Measurements from ENCODE around the gene WNK1. TPM values are rescaled to one million over a fixed set of nuclear protein-coding genes. Genes with fewer than 3 reads are reported as not detected.
"Not testable (repeated sequence)": the region's sequence is repeated elsewhere in the genome, so short reads cannot be mapped to it uniquely, and the experiment has no call there.

WNK1 gene
- total RNA-seq, 1 donor from 2014 or later, result 157 TPM

DNA sequence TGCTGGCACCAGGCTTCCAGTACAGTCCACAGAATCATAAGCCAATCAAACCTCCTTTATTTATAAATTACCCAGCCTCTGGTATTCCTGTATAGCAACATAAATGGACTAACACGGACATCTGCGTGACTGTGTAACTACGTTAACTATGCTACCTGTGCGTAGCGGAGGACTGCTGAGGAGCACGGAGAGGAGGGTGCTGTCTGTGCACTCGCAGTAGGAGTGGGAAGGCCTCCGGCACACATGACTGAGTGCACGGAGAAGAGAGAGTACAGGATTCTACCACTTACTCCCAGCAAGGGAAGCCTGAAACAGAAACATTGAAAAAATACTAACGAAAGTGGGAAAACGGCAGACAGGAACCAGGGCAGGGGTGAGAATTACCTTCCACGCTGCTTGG, 174.3 kb downstream of the WNK1 start:
- no peak for FAIRE-seq

DNA sequence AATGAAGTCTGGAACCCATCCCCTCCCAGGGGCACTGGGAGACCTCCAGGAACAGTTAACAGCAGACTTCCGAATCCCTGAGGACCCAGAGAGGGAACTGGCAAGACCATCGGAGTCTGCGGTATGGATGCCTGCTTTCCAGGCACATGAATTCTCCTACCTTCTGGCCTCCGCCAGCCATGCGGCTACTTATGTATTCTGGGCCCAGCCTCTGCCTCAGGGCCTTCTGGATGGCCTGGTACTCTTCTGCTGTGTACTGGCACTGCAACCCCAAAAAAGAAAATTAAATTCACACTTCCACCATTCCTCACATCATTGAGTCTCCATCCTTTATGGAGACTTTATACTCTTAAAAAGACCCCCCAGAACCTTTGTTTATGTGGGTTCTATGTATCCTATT, 178.7 kb downstream of the WNK1 start:
- Histone ChIP-seq H3K4me1 (ENCODE audit: insufficient read depth, low read length) (no peaks in the 10 kb centered on the region), H4K20me1 (ENCODE audit: insufficient read depth, low read length) (no peaks in the 10 kb centered on the region), H3K36me3 (ENCODE audit: insufficient read depth, low read length) (peaks cover 20% of the 10 kb centered on the region), H2AFZ (ENCODE audit: low read depth, low read length) (no peak overlapping the region), H3K9ac (ENCODE audit: low read length) (no peak overlapping the region), H3K27ac (ENCODE audit: low read depth, low read length) (no peak overlapping the region), H3K4me3 (ENCODE audit: insufficient read depth, low read depth, low read length) (no peak overlapping the region), H3K9me3 (ENCODE audit: insufficient read depth, low read depth, low read length) (no peaks in the 10 kb centered on the region), H3K4me2 (ENCODE audit: low read length) (no peak overlapping the region), H3K27me3 (ENCODE audit: insufficient read depth, low read length) (no peaks in the 10 kb centered on the region), H3K79me2 (ENCODE audit: insufficient read depth, low read length) (no peaks in the 10 kb centered on the region)
- DNase-seq (ENCODE audit: low read depth) (no peak), FAIRE-seq (no peak)
- H3K27me3 Mint-ChIP-seq (ENCODE audit: low read depth, unreplicated experiment), result no peaks in the 10 kb centered on the region
- no peak overlapping the region for H3K4me3 Mint-ChIP-seq (ENCODE audit: unreplicated experiment)
- H3K36me3 Mint-ChIP-seq (ENCODE audit: low read depth, unreplicated experiment), result peaks cover 20% of the 10 kb centered on the region
- H3K4me1 Mint-ChIP-seq (ENCODE audit: low read depth, unreplicated experiment), result no peaks in the 10 kb centered on the region
- TF ChIP-seq EZH2 (IDR thresholded peaks at IDR 0.05; ENCODE audit: insufficient read depth, low read length), result no peak
- TF ChIP-seq, protein P1, sequence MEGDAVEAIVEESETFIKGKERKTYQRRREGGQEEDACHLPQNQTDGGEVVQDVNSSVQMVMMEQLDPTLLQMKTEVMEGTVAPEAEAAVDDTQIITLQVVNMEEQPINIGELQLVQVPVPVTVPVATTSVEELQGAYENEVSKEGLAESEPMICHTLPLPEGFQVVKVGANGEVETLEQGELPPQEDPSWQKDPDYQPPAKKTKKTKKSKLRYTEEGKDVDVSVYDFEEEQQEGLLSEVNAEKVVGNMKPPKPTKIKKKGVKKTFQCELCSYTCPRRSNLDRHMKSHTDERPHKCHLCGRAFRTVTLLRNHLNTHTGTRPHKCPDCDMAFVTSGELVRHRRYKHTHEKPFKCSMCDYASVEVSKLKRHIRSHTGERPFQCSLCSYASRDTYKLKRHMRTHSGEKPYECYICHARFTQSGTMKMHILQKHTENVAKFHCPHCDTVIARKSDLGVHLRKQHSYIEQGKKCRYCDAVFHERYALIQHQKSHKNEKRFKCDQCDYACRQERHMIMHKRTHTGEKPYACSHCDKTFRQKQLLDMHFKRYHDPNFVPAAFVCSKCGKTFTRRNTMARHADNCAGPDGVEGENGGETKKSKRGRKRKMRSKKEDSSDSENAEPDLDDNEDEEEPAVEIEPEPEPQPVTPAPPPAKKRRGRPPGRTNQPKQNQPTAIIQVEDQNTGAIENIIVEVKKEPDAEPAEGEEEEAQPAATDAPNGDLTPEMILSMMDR (IDR thresholded peaks at IDR 0.05; ENCODE audit: insufficient read depth, low read depth, low read length), result no peak
- H3K9me3 Mint-ChIP-seq (ENCODE audit: unreplicated experiment), result no peaks in the 10 kb centered on the region
- no peak overlapping the region for H3K27ac Mint-ChIP-seq (ENCODE audit: unreplicated experiment)

More for the DNA sequence above, 174.3 kb downstream of the WNK1 start:
- DNase-seq (ENCODE audit: low read depth), result no peak
- Mint-ChIP-seq H3K27me3 (ENCODE audit: low read depth, unreplicated experiment) (no peaks in the 10 kb centered on the region), H3K4me3 (ENCODE audit: unreplicated experiment) (no peak overlapping the region), H3K4me1 (ENCODE audit: low read depth, unreplicated experiment) (no peaks in the 10 kb centered on the region), H3K36me3 (ENCODE audit: low read depth, unreplicated experiment) (peaks cover 20% of the 10 kb centered on the region), H3K27ac (ENCODE audit: unreplicated experiment) (no peak overlapping the region), H3K9me3 (ENCODE audit: unreplicated experiment) (no peaks in the 10 kb centered on the region)
- no peak for TF ChIP-seq EZH2 (IDR thresholded peaks at IDR 0.05; ENCODE audit: insufficient read depth, low read length)
- TF ChIP-seq, protein P1 (IDR thresholded peaks at IDR 0.05; ENCODE audit: insufficient read depth, low read depth, low read length), result no peak
- no peaks in the 10 kb centered on the region for H3K79me2 ChIP-seq (ENCODE audit: insufficient read depth, low read length)
- no peaks in the 10 kb centered on the region for H3K4me1 ChIP-seq (ENCODE audit: insufficient read depth, low read length)
- no peaks in the 10 kb centered on the region for H3K27me3 ChIP-seq (ENCODE audit: insufficient read depth, low read length)
- H3K27ac ChIP-seq (ENCODE audit: low read depth, low read length), result no peak overlapping the region
- H3K9me3 ChIP-seq (ENCODE audit: insufficient read depth, low read depth, low read length), result no peaks in the 10 kb centered on the region
- H2AFZ ChIP-seq (ENCODE audit: low read depth, low read length), result no peak overlapping the region
- peaks cover 23% of the 10 kb centered on the region for H3K36me3 ChIP-seq (ENCODE audit: insufficient read depth, low read length)
- no peak overlapping the region for H3K4me3 ChIP-seq (ENCODE audit: insufficient read depth, low read depth, low read length)
- H3K9ac ChIP-seq (ENCODE audit: low read length), result no peak overlapping the region
- no peak overlapping the region for H3K4me2 ChIP-seq (ENCODE audit: low read length)
- no peaks in the 10 kb centered on the region for H4K20me1 ChIP-seq (ENCODE audit: insufficient read depth, low read length)

DNA sequence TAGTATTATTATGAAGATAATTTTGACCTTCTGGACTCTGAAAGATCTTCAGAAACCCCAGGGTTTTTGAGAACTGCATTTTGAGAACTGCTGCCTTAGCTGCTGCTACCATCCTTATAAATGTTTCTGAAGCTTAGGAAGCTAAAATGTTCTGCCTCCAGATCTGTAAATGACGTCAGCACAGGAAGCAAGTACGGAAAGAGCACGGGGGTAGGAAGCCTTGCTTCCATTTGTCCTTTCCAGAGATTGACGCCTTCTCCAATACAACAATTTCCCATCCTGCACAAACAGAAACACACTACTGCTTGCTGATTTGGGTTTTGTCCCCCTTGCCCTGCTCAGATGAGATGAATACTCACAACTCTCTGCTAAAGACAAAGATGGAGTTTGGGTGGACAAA, 179.2 kb downstream of the WNK1 start:
- Histone ChIP-seq H3K36me3 (ENCODE audit: insufficient read depth, low read length) (peaks cover 18% of the 10 kb centered on the region), H3K4me2 (ENCODE audit: low read length) (no peak overlapping the region), H3K9me3 (ENCODE audit: insufficient read depth, low read depth, low read length) (no peaks in the 10 kb centered on the region), H3K9ac (ENCODE audit: low read length) (no peak overlapping the region), H4K20me1 (ENCODE audit: insufficient read depth, low read length) (no peaks in the 10 kb centered on the region), H3K79me2 (ENCODE audit: insufficient read depth, low read length) (no peaks in the 10 kb centered on the region), H2AFZ (ENCODE audit: low read depth, low read length) (no peak overlapping the region), H3K4me3 (ENCODE audit: insufficient read depth, low read depth, low read length) (no peak overlapping the region), H3K4me1 (ENCODE audit: insufficient read depth, low read length) (no peaks in the 10 kb centered on the region), H3K27ac (ENCODE audit: low read depth, low read length) (no peak overlapping the region), H3K27me3 (ENCODE audit: insufficient read depth, low read length) (no peaks in the 10 kb centered on the region)
- no peaks in the 10 kb centered on the region for H3K27me3 Mint-ChIP-seq (ENCODE audit: low read depth, unreplicated experiment)
- no peaks in the 10 kb centered on the region for H3K4me1 Mint-ChIP-seq (ENCODE audit: low read depth, unreplicated experiment)
- DNase-seq (ENCODE audit: low read depth) (no peak), FAIRE-seq (no peak)
- no peaks in the 10 kb centered on the region for H3K9me3 Mint-ChIP-seq (ENCODE audit: unreplicated experiment)
- TF ChIP-seq EZH2 (IDR thresholded peaks at IDR 0.05; ENCODE audit: insufficient read depth, low read length), result no peak
- TF ChIP-seq, protein P1 (IDR thresholded peaks at IDR 0.05; ENCODE audit: insufficient read depth, low read depth, low read length), result no peak
- H3K36me3 Mint-ChIP-seq (ENCODE audit: low read depth, unreplicated experiment), result peaks cover 20% of the 10 kb centered on the region
- peak overlapping the region; percentile 12 for H3K27ac Mint-ChIP-seq (ENCODE audit: unreplicated experiment)
- no peak overlapping the region for H3K4me3 Mint-ChIP-seq (ENCODE audit: unreplicated experiment)

DNA sequence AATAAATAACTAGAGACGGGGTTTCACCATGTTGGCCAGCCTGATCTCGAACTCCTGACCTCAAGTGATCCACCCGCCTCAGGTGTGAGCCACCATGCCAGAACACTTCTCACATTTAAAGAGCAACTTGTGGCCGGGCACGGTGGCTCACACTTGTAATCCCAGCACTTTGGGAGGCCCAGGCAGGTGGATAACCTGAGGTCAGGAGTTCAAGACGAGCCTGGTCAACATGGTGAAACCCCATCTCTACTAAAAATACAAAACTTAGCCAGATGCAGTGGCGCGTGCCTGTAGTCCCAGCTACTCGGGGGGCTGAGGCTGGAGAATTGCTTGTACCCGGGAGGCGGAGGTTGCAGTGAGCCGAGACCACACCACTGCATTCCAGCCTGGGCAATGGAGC, 183.5 kb downstream of the WNK1 start:
- H3K27me3 Mint-ChIP-seq (ENCODE audit: low read depth, unreplicated experiment); H3K4me3 ChIP-seq (ENCODE audit: insufficient read depth, low read depth, low read length); H3K27ac ChIP-seq (ENCODE audit: low read depth, low read length); H3K27me3 ChIP-seq (ENCODE audit: insufficient read depth, low read length); H3K9me3 Mint-ChIP-seq (ENCODE audit: unreplicated experiment); H3K4me1 ChIP-seq (ENCODE audit: insufficient read depth, low read length); H3K4me1 Mint-ChIP-seq (ENCODE audit: low read depth, unreplicated experiment); H4K20me1 ChIP-seq (ENCODE audit: insufficient read depth, low read length); H3K4me2 ChIP-seq (ENCODE audit: low read length); H2AFZ ChIP-seq (ENCODE audit: low read depth, low read length); H3K9me3 ChIP-seq (ENCODE audit: insufficient read depth, low read depth, low read length); H3K36me3 ChIP-seq (ENCODE audit: insufficient read depth, low read length); DNase-seq (ENCODE audit: low read depth); H3K9ac ChIP-seq (ENCODE audit: low read length); H3K4me3 Mint-ChIP-seq (ENCODE audit: unreplicated experiment); H3K27ac Mint-ChIP-seq (ENCODE audit: unreplicated experiment); FAIRE-seq: not testable (repeated sequence)
- peaks cover 24% of the 10 kb centered on the region for H3K36me3 Mint-ChIP-seq (ENCODE audit: low read depth, unreplicated experiment)
- peaks cover 25% of the 10 kb centered on the region for H3K79me2 ChIP-seq (ENCODE audit: insufficient read depth, low read length)

Data from astrocyte (in vitro differentiated cells and primary cell).